ENCODE data around the gene LRCH1. TPM values are rescaled to one million over a fixed set of nuclear protein-coding genes. Genes with fewer than 3 reads are reported as not detected.

LRCH1 gene
- polyA plus RNA-seq, 1 experiment, result 8.3 TPM

DNA sequence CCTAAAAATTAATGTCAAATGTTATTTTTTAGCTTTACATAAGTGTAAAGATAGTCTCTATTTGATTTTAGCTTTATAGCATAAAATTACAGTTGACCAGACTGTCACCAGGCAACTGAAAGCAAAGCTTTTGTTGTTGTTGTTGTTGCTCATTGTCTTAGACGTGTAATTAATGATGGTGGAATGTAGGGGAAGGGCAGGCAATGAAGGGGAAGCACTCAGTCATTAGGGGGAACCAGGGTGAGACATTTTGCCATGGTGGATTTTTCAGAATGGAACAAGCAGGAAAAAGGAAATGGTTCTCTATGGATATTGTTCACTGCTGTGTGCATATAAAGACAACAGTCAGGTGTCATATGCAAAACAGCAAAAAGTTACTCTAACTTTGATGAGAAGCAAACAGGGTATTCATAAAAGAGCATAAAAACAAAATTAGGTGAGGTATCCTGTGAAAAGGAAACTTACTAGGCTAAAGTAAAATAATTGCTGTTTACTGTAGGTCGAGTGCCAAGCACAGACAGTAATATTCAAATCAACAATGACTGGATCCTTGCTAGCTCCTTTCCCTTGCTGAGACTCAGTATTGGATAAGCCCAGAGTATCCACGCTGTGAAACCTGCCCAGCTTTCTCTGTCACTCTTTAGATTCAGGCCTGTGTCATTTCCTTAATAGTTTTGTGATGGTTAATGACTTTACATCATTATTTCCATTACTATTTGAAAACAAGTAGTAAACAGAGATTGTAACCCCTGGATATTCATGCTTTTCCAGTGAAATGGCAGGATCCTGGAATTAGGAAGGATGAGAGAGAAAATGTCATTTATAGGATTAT is 110.5 kb downstream of the LRCH1 start:
- Histone ChIP-seq H3K4me3 (ENCODE audit: low read depth, low read length) (no peak overlapping the region), H3K36me3 (ENCODE audit: control insufficient read depth, insufficient read depth, low read length) (no peaks in the 10 kb centered on the region; the same call in 1 of the 2 replicates), H3K27me3 (ENCODE audit: control insufficient read depth, insufficient read depth, low read length) (no peaks in the 10 kb centered on the region)
- TF ChIP-seq, protein P1, sequence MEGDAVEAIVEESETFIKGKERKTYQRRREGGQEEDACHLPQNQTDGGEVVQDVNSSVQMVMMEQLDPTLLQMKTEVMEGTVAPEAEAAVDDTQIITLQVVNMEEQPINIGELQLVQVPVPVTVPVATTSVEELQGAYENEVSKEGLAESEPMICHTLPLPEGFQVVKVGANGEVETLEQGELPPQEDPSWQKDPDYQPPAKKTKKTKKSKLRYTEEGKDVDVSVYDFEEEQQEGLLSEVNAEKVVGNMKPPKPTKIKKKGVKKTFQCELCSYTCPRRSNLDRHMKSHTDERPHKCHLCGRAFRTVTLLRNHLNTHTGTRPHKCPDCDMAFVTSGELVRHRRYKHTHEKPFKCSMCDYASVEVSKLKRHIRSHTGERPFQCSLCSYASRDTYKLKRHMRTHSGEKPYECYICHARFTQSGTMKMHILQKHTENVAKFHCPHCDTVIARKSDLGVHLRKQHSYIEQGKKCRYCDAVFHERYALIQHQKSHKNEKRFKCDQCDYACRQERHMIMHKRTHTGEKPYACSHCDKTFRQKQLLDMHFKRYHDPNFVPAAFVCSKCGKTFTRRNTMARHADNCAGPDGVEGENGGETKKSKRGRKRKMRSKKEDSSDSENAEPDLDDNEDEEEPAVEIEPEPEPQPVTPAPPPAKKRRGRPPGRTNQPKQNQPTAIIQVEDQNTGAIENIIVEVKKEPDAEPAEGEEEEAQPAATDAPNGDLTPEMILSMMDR (IDR thresholded peaks at IDR 0.05; ENCODE audit: insufficient read depth, low read depth, low read length), result no peak
- ChIA-PET CTCF (interaction anchor here (1.1 to 1.8 kb wide), 4 partner anchors 13 to 169 kb away, joined by 3 to 4 read pairs (median 3); no protein-coding TSS in a partner anchor), POLR2A (no interaction called here)
- no peak for DNase-seq (ENCODE audit: low read depth)

DNA sequence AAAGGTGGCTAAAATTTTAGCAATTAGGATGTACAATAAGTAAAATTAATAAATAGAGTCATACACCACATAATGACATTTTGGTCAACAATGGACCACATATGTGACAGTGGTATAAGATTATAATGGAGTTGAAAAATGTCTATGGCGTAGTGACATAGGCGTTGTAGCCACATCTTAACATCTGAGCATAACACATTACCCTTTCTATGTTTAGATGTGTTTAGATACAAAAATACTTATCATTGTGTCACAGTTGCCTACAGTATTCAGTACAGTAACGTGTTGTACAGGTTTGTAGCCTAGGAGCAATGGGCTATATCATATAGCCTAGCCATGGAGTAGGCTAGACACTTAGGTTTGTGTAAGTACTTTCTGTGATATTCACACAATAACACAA is 111.2 kb downstream of the LRCH1 start:
- ChIA-PET CTCF (interaction anchor here (0.6 to 1.3 kb wide), 3 partner anchors 55 to 170 kb away, joined by 3 to 4 read pairs (median 3); no protein-coding TSS in a partner anchor), POLR2A (no interaction called here)
- TF ChIP-seq, protein P1 (IDR thresholded peaks at IDR 0.05; ENCODE audit: insufficient read depth, low read depth, low read length), result no peak
- Histone ChIP-seq H3K36me3 (ENCODE audit: control insufficient read depth, insufficient read depth, low read length) (no peaks in the 10 kb centered on the region; the same call in 1 of the 2 replicates), H3K4me3 (ENCODE audit: low read depth, low read length) (no peak overlapping the region), H3K27me3 (ENCODE audit: control insufficient read depth, insufficient read depth, low read length) (no peaks in the 10 kb centered on the region)
- no peak for DNase-seq (ENCODE audit: low read depth)

DNA sequence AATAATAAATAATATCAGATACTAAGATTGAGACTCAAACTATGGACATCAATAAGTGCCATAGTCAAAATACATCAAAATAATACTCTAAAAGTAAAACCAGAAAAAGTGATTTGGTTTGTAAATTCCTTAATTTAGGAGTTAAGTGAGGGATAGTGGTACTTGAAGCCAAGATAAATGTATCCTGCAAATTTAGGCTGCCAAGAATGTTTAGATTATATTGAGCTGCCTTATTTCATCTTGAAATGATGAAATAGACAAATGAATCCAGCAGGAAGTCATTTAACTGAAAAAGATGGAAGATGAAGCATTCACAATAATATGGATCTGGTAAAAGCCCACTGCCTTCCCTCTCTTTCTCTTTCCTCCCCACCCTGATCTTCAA is 112.3 kb downstream of the LRCH1 start:
- Histone ChIP-seq H3K4me3 (ENCODE audit: low read depth, low read length) (no peak overlapping the region), H3K27me3 (ENCODE audit: control insufficient read depth, insufficient read depth, low read length) (no peaks in the 10 kb centered on the region), H3K36me3 (ENCODE audit: control insufficient read depth, insufficient read depth, low read length) (no peaks in the 10 kb centered on the region; the same call in 1 of the 2 replicates)
- CTCF ChIA-PET, result interaction anchor here (0.9 kb wide), 1 partner anchor 113 kb away, joined by 3 read pairs; no protein-coding TSS in a partner anchor
- DNase-seq (ENCODE audit: low read depth), result no peak
- POLR2A ChIA-PET, result interaction anchor here (0.8 kb wide), 1 partner anchor 9 kb away, joined by 4 read pairs; no protein-coding TSS in a partner anchor
- TF ChIP-seq, protein P1 (IDR thresholded peaks at IDR 0.05; ENCODE audit: insufficient read depth, low read depth, low read length), result no peak

DNA sequence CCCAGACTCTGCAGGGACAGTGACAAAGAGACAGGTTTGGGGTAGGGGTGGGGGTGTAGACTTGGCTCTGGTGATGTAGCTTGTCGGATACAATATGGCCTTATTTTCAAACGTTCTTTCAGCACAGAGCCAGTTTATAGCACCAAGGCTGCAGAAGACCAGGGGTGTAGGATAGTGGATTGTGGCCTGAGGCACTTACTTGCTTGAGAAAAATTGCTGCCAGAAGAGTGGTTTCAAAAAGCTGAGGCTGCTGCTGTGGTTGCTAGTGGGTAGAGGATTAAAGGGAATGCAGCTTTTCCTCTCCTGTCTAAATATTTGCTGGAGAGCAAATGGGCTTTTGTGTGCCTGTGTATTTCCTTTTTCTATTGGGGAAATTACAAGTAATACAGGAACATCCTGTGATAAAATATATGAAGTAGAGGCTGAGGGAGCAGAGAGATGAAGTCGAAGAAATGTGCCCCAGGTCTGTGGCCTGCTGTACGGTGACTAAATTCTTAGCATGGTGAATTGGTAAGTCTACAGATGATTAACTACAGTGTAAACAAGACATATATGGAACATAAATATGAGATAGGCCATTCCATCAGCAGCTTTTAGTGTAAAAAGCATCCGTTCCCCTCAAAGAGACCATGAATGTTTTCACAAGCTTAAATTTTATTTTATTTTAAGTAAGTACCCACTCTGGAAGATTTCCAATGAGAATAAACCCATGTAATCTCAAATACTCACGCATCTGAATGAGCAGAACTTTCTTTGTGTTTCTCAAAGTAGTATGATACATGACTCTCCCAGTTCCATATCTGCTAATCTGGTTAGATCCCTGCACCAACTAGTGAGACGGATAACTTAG is 112.9 kb downstream of the LRCH1 start:
- ChIA-PET POLR2A (interaction anchor here (0.8 kb wide), 1 partner anchor 10 kb away, joined by 4 read pairs; no protein-coding TSS in a partner anchor), CTCF (interaction anchor here (0.9 to 1.4 kb wide), 2 partner anchors 9 to 114 kb away, joined by 3 to 4 read pairs; no protein-coding TSS in a partner anchor)
- Histone ChIP-seq H3K27me3 (ENCODE audit: control insufficient read depth, insufficient read depth, low read length) (no peaks in the 10 kb centered on the region), H3K4me3 (ENCODE audit: low read depth, low read length) (no peak overlapping the region), H3K36me3 (ENCODE audit: control insufficient read depth, insufficient read depth, low read length) (peaks cover under 1% of the 10 kb centered on the region)
- DNase-seq (ENCODE audit: low read depth), result no peak
- TF ChIP-seq, protein P1 (IDR thresholded peaks at IDR 0.05; ENCODE audit: insufficient read depth, low read depth, low read length), result no peak

All from BJ (cell line).